DMS114 treated with DMSO at 0.1 percent for 48 hours (cell line): ENCODE results near the gene MAST4.
"Not testable (repeated sequence)": the region's sequence is repeated elsewhere in the genome, so short reads cannot be mapped to it uniquely, and the experiment has no call there.

Experiments used
- DNase-seq: peaks from one replicate; lab custom pipeline; 2025; ENCODE audit not compliant: unreplicated experiment; lab: John Stamatoyannopoulos, UW

MAST4 gene

DNA sequence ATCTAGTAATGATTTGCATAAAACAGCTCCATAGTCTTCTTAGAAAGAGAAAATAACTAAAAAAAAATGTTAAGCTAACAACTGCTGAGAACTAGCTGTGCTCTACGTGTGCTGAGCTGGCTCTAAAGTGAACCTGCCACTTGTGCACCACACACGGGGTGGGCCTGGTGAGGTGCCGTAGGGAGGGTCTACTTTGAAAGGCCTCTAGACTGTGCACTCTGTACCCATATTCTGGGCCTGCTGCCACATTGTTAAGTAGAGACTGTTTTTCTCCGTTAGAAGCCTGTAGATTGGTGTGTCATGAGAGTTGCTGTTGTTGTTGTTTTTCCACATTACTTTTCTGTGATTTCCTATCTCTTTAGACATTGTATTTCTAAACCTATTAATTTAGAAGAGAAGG, 506.5 kb downstream of the MAST4 start:
- no peak for DNase-seq

GRCh38 chr5:67104859-67105258, 508.7 kb downstream of the MAST4 start:
- no peak for DNase-seq

DNA sequence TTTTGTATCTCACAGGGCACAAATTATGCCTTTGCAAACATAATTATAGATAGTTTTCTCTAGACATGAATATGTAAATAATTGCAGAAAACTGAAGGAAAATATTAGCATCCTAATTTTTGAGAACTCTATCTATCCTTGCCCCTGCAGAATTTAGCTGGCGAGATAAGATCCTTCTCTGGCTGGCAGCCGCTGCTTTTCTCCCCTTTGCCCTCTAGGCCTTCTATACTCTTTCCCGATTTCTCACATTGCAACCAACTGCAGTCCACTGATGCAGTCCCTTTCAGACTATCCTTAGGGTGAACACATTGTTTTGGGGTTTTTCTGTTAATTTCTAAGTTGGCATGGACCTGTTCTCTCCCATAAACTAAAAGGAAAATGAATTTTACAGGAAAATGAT, 509.1 kb downstream of the MAST4 start:
- DNase-seq: no peak

DNA sequence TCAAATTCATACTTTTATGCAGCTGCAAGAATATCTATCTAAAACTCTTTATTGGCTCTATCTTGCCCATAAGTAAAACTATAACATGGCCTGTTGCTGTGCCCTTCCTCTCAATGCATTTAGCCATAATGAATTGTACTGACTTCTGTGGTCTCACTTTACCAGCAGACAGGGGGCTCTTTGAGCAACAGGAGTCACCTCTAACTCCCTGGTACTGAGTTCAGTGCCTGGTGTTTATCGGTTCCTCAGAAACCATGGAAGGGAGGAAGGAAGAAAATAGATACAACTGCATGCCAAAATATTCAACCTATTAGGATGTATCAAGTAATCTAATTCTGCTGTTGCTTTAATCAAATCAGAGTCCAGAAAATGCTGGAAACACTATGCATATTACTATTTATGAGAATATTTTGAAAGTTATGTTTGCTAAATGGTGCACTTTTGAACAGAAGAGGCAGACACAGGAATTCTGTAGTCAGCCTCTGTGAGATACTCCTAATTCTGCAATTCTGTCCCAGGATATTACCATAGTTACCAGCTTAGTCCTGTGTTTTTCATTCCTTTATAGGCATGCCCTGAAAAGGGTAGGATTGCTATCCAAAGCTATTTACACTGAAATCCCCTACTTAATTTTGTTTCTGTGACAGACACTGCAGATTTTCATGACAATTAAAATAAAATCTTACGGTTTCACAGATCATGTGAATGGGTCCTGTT, 510.6 kb downstream of the MAST4 start:
- no peak for DNase-seq

GRCh38 chr5:67111779-67112178, 515.6 kb downstream of the MAST4 start:
- no peak for DNase-seq

- no peak for DNase-seq
These were observed 519.1 kb downstream of the MAST4 start for GRCh38 chr5:67115246-67115645.

DNA sequence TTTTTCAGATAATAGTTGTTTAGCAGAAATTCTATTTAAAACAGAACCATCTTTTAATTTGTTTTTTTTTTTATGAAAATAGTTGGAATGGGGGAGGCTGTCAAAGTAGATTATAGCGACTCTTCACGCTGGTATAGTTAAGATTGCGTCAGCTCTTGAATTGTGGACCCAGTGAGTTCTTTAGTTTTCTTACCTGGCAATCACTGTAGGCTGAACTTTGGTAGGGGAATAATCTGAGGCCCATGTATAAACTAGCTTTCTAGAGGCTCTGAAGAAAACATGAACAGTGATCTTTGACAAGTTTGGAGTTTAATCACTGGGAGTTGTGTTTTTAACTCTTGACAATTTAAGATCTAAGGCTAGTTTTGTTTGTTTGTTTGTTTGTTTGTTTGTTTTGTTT, 519.6 kb downstream of the MAST4 start:
- no peak for DNase-seq

DNA sequence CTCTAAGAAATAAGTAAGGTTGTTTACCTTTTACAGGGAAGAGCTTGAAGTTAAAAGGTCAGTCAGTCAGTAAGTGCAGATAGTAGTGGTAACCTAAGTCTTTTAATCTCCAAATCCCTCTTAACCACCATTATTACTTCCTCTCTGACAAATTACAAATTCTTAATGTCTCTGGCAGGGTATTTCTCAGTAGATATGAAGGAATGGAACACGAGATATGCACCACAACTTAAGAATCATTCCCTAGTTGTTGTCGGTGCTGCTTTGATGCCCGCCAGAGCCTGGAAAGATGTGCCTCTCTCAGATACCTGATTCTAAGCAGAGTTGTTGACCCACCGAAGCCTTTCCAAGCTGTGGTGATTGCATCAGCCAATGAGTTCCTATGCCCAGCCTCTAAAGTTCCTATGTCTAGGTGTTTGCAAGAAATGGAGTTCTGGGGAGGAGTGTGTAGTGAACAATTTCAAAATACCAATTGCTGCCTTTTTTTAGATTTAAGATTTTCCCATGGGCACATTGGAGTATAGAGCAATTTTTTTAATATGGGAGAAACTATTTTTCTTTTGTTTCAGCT, 521.9 kb downstream of the MAST4 start:
- DNase-seq: no peak

DNA sequence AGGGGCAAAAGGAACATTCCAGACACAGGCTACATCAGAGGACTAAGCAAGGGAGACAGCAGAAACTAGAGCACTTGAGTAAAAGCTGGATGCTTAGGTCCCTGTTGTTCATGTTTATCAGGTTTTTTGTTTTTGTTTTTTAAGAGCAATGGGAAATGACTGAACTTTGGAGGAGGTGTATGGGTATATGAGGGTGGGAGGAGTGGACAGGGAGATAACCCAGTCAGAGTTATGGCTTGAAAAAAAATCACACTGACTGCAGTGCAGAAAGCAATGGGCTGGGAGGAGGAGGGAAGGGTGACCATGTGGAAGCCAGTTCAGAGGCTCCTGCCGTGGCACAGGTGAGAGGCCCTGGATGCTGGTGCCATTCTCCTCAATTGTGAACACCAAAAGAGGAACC, 522.8 kb downstream of the MAST4 start:
- DNase-seq: no peak

DNA sequence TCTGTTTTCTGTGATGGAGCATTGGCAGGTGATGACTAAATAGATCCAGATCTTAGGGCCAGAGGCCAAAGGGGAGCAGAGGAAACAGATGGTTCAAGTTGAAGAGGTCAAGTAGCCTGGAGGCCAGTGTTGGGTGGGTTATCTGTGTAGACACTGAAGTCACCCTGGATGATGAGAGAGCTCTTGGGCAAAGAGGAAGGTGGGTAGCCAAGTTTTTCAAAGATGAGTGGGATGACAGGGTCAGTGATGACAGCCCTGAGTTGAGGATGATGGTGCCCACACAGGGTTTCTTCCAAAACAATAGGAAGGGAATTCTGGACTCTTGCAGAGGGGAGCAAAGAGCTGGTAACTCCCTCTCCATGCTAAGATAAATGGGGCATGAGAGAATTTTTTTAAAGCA, 523.8 kb downstream of the MAST4 start:
- DNase-seq: no peak

GRCh38 chr5:67123819-67124218, 527.6 kb downstream of the MAST4 start:
- DNase-seq: no peak

GRCh38 chr5:67124556-67124955, 528.4 kb downstream of the MAST4 start:
- DNase-seq: no peak

GRCh38 chr5:67127347-67127895, 531.2 kb downstream of the MAST4 start:
- DNase-seq: not testable (repeated sequence)

- DNase-seq: no peak
These were observed 533.6 kb downstream of the MAST4 start for GRCh38 chr5:67129768-67130167.

- no peak for DNase-seq
These were observed 537.0 kb downstream of the MAST4 start for GRCh38 chr5:67133217-67133616.

DNA sequence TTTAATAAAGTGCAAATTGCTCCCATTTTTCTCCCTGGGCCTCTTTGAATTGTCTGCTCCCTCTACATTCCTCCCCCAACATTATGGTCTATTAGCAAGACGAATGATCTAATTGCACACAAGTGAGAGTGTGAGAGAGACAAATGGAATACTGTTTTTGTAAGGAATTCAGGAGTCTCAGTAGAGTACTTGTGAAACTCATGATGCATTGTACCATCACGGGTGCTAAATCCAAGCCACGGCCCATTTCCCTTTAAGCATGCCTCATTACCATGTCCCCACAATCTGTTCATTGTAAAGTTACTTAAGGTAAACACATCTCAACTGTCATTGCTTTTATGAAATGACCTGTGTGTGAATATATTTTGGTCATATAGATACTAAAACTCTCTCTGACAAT, 537.6 kb downstream of the MAST4 start:
- no peak for DNase-seq

- DNase-seq: no peak
These were observed 539.3 kb downstream of the MAST4 start for GRCh38 chr5:67135381-67135984.

DNA sequence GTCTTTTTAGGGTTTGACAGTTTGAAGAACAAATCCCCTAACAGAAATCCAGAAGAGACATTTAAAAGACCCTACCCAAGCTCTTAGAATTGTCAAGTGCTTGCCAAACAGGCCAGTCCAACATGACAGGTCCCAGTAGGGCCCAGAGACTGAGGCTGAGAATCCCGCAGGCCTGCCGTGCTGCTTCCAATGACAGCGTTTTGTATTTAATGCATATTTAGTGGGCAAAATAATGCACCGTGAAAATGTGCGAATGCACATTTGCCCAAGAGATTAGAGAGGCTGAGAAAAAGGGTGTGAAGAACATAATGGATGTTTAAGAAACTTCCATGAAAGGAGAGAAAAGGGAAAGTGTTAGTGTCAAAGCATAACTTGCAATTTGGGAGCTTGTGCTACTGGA, 542.8 kb downstream of the MAST4 start:
- no peak for DNase-seq

- DNase-seq: no peak
These were observed 544.2 kb downstream of the MAST4 start for GRCh38 chr5:67140413-67140812.

DNA sequence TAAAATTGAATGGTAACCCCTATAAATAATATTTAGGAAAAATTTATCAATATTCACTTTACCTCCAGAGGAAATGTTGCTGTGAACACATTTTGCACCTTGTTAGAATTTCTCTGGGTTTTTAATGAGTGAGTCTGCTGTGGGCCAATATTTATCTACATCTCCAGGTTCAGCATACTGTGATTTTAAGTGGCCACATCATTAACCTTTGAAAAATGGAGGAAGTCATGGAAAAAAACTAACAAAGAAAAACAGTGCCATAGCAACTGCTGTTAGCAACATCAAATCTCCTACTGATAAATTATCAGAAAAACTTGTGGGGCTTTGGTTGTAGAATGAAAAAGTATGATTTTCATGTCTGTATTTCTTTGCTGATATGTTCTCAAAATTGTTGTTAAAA, 545.5 kb downstream of the MAST4 start:
- no peak for DNase-seq

GRCh38 chr5:67142816-67143215, 546.6 kb downstream of the MAST4 start:
- no peak for DNase-seq

DNA sequence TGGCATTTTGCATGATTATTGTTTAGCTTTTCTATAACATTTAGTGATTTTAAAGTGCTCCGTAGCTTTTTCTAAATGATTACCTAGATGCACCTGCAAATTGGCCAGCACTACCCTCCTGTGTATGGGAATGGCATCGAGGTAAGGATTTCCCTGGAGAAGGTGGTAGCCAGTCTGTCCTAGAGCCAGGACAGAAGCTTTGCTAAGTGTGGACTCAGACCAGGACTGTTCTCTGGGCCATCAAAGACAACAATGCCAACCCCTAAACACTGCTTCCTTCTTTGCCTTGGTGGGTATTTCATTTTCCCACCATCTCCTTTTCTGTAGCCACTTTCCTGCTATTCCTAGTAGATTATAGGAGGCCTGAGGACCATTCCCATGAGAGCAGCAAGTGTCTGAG, 547.4 kb downstream of the MAST4 start:
- DNase-seq: no peak
